Measurements from ENCODE around the gene CCNL2. TPM values are rescaled to one million over a fixed set of nuclear protein-coding genes. Genes with fewer than 3 reads are reported as not detected.

Gene CCNL2
- total RNA-seq, 1 experiment from 2014 or later: 173 TPM

DNA sequence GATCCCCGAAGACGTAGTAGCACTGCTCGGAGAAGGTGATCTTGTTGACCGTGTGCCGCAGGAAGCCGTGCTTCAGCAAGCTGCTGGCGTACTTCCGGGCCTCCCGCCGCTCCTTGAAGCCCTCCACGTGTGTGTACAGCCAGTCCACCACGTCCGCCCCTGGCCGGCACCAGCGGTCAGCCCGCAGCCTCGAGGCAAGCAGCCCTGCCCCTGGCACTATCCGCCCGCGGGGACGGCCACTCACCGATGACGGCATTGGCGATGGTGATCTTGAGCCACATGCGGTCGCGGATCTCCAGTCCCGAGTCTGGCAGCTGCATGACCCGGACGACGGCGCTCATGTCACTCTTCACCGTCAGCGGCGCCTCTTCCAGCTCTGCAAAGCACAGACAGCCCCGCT lies 60.9 kb downstream of the CCNL2 start:
- Histone ChIP-seq H2AFZ (ENCODE audit: low read length) (no peak overlapping the region), H3K9me3 (ENCODE audit: control insufficient read depth, low read depth, low read length) (no peaks in the 10 kb centered on the region), H4K20me1 (ENCODE audit: control insufficient read depth, insufficient read depth, insufficient read length) (no peaks in the 10 kb centered on the region), H2BK120ac (ENCODE audit: low read depth, low read length, poor library complexity, severe bottlenecking) (no peak overlapping the region), H2BK20ac (ENCODE audit: low read depth, low read length, poor library complexity, severe bottlenecking) (no peak overlapping the region), H4K8ac (replicated peaks; ENCODE audit: insufficient read length, low read depth, low read length) (no peak overlapping the region), H3K14ac (ENCODE audit: insufficient read depth, low read length) (no peak overlapping the region), H3K27me3 (ENCODE audit: insufficient read depth, low read length) (no peaks in the 10 kb centered on the region), H3K4me2 (ENCODE audit: insufficient read depth, insufficient read length, low read length) (no peak overlapping the region), H2BK15ac (ENCODE audit: low read depth, low read length) (no peak overlapping the region), H2BK5ac (ENCODE audit: insufficient read length, low read length) (no peak overlapping the region), H2AK5ac (ENCODE audit: insufficient read length, low read length) (no peak overlapping the region), H4K5ac (ENCODE audit: insufficient read length, low read depth, low read length) (no peak overlapping the region), H3K9ac (ENCODE audit: extremely low read depth, insufficient read length, low read length) (no peak overlapping the region), H3K23me2 (ENCODE audit: insufficient read length, low read depth, low read length, poor library complexity, severe bottlenecking) (no peaks in the 10 kb centered on the region), H3K23ac (ENCODE audit: insufficient read length, low read depth, low read length) (no peak overlapping the region), H3K4me1 (ENCODE audit: insufficient read depth, low read length) (no peaks in the 10 kb centered on the region), H3K79me2 (ENCODE audit: insufficient read depth, low read length) (no peaks in the 10 kb centered on the region), H3K56ac (ENCODE audit: insufficient read length, low read depth, low read length) (no peak overlapping the region), H3K79me1 (ENCODE audit: insufficient read depth, low read depth, low read length, poor library complexity, severe bottlenecking) (no peaks in the 10 kb centered on the region), H4K91ac (ENCODE audit: insufficient read length, low read depth, low read length) (no peak overlapping the region), H2BK12ac (ENCODE audit: insufficient read length, low read depth, low read length) (no peak overlapping the region), H3K18ac (ENCODE audit: insufficient read length, low read depth, low read length) (no peak overlapping the region), H3K27ac (ENCODE audit: insufficient read length, low read depth, low read length) (no peak overlapping the region), H3K4ac (ENCODE audit: low read depth, low read length) (no peak overlapping the region), H3T11ph (ENCODE audit: low read length) (no peak overlapping the region)
- WGBS (ENCODE audit: extremely low coverage, insufficient read length, low lambda C conversion rate): no CpG with 5 or more reads among the region's 36 CpGs
- Mint-ChIP-seq H3K4me3 (no peak overlapping the region), H3K27ac (no peak overlapping the region), H3K27me3 (ENCODE audit: low read depth) (no peaks in the 10 kb centered on the region), H3K9me3 (peaks cover 0 to 8% of the 10 kb centered on the region in 2 experiments; a peak in 3 of 5 replicates), H3K4me1 (no peaks in the 10 kb centered on the region), H3K36me3 (ENCODE audit: insufficient read depth in 1 of 3, low read depth in 3 of 3) (peaks cover 21 to 38% (median 31%) of the 10 kb centered on the region in 3 experiments)
- no peak for DNase-seq
- TF ChIP-seq, protein P1, sequence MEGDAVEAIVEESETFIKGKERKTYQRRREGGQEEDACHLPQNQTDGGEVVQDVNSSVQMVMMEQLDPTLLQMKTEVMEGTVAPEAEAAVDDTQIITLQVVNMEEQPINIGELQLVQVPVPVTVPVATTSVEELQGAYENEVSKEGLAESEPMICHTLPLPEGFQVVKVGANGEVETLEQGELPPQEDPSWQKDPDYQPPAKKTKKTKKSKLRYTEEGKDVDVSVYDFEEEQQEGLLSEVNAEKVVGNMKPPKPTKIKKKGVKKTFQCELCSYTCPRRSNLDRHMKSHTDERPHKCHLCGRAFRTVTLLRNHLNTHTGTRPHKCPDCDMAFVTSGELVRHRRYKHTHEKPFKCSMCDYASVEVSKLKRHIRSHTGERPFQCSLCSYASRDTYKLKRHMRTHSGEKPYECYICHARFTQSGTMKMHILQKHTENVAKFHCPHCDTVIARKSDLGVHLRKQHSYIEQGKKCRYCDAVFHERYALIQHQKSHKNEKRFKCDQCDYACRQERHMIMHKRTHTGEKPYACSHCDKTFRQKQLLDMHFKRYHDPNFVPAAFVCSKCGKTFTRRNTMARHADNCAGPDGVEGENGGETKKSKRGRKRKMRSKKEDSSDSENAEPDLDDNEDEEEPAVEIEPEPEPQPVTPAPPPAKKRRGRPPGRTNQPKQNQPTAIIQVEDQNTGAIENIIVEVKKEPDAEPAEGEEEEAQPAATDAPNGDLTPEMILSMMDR (conservative IDR thresholded peaks at IDR 0.05): no peak
